ENCODE results near the gene TMEM42. TPM values are rescaled to one million over a fixed set of nuclear protein-coding genes. Genes with fewer than 3 reads are reported as not detected.

Gene TMEM42
- total and polyA plus RNA-seq, 2 of the 8 experiments (the other 6 are each of a cell fraction or from before 2014, with no cell fraction given), result 11.2 to 41.4 TPM

DNA sequence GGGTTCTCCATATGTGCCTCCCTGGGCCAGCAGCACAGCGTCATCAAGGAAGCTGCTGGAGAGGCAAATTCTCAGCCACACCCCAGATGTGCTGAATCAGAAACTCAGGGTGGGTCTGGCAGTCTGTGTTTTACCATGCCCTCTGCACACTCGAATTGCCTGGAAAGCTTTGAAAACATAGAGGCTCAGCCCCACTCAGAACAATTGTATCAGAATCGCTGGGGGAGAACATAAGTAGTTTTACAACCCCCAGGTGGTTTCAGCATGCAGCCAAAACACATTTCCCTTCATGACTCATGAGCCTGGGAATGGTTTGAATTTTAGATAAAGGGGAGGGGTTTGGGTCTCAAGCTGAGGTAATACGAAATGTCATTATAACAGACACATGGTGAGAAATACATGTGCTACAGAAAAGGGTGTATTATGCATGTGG, 22.3 kb downstream of the TMEM42 start:
- CTCF ChIA-PET (ENCODE audit: partially characterized antibody), result interaction anchor here (0.9 to 3.4 kb wide), 5 partner anchors 11 to 58 kb away, joined by 3 to 17 read pairs (median 4); partner anchors contain the start of gene TGM4
- Histone ChIP-seq H3K14ac (ENCODE audit: insufficient read length) (no peak overlapping the region), H3K23me2 (ENCODE audit: low read depth, low read length) (no peaks in the 10 kb centered on the region; the same call in 1 of the 2 replicates), H2BK5ac (ENCODE audit: low read depth, low read length) (no peak overlapping the region), H3K23ac (ENCODE audit: insufficient read length) (no peak overlapping the region), H3K9ac (replicated peaks in 1 of 4; ENCODE audit: extremely low read depth in 1 of 4, low read depth in 3 of 4, low read length in 3 of 4) (no peak overlapping the region), H3K79me2 (ENCODE audit: control insufficient read depth in 1 of 2, insufficient read depth in 2 of 2, low read length in 2 of 2) (no peaks in the 10 kb centered on the region), H3K4me2 (ENCODE audit: insufficient read depth in 1 of 2, low read depth in 2 of 2, low read length in 2 of 2) (no peak overlapping the region), H2BK120ac (replicated peaks; ENCODE audit: low read depth, low read length) (no peak overlapping the region), H3K27me3 (replicated peaks in 1 of 4; ENCODE audit: control insufficient read depth in 3 of 4, extremely low read depth in 1 of 4, insufficient read depth in 3 of 4, low read length in 3 of 4) (no peaks in the 10 kb centered on the region), H2BK20ac (ENCODE audit: low read length) (no peak overlapping the region), H3K56ac (replicated peaks; ENCODE audit: insufficient read length, low read depth, low read length) (no peak overlapping the region), H3K36me3 (ENCODE audit: control insufficient read depth in 2 of 4, insufficient read depth in 4 of 4, low read length in 3 of 4) (no peaks in the 10 kb centered on the region), H3K9me3 (ENCODE audit: insufficient read depth in 2 of 2, low read depth in 1 of 2, low read length in 1 of 2) (peaks cover 4 to 8% of the 10 kb centered on the region in 2 experiments; a peak in 2 of 4 replicates), H3K27ac (ENCODE audit: low read depth, low read length) (no peak overlapping the region), H3K4me1 (replicated peaks in 1 of 4; ENCODE audit: control insufficient read depth in 3 of 4, insufficient read depth in 4 of 4, low read length in 3 of 4) (peaks cover 0 to 2% (median 0%) of the 10 kb centered on the region in 4 experiments; a peak in 2 of 7 replicates), H3K4me3 (ENCODE audit: extremely low read depth in 1 of 4, insufficient read depth in 2 of 4, low read depth in 3 of 4, low read length in 4 of 4) (no peak overlapping the region; a peak in 1 of 8 replicates), H3K18ac (ENCODE audit: extremely low read depth, low read length) (no peak overlapping the region), H2BK12ac (ENCODE audit: low read depth, low read length) (no peak overlapping the region), H4K91ac (replicated peaks; ENCODE audit: insufficient read length, low read length) (no peak overlapping the region), H2AK5ac (ENCODE audit: low read depth, low read length) (no peak overlapping the region), H2AFZ (ENCODE audit: low read length) (no peak overlapping the region), H4K20me1 (replicated peaks in 1 of 2; ENCODE audit: control insufficient read depth in 1 of 2, insufficient read depth in 2 of 2, low read length in 2 of 2) (no peaks in the 10 kb centered on the region), H4K5ac (ENCODE audit: insufficient read length, low read depth, low read length) (no peak overlapping the region), H4K8ac (ENCODE audit: extremely low read depth, insufficient read depth, low read length) (no peak overlapping the region), H2BK15ac (ENCODE audit: low read length) (no peak overlapping the region), H3K79me1 (ENCODE audit: low read depth, low read length) (no peaks in the 10 kb centered on the region), H3K4ac (replicated peaks; ENCODE audit: insufficient read length, low read depth, low read length) (no peak overlapping the region)
- DNase-seq (ENCODE audit: low read depth in 1 of 2, low spot score in 2 of 2), result no peak
- POLR2A ChIA-PET (ENCODE audit: partially characterized antibody), result interaction anchor here (1.3 to 2.2 kb wide), 2 partner anchors 30 to 123 kb away, joined by 3 to 5 read pairs; partner anchors contain the start of gene KIAA1143
- TF ChIP-seq RFX5 (IDR thresholded peaks at IDR 0.05; ENCODE audit: borderline replicate concordance, low read depth, low read length) (no peak), ASH2L (IDR thresholded peaks at IDR 0.05; ENCODE audit: low read length) (no peak), JUN (IDR thresholded peaks at IDR 0.05; ENCODE audit: low read depth, low read length) (no peak)
- WGBS, 2 experiments (ENCODE audit: extremely low coverage in 1 of 2, insufficient coverage in 1 of 2, insufficient read length in 1 of 2, insufficient replicate concordance in 2 of 2, low coverage in 1 of 2, low lambda C conversion rate in 2 of 2, missing lambda C conversion rate in 1 of 2), result 81% methylated on average over 4 of the region's 4 CpGs; no CpG with 5 or more reads in 1 of the 2 experiments
- FAIRE-seq, result no peak

Data from H1 (cell line).